ENCODE data around the gene RAPGEF6. TPM values are rescaled to one million over a fixed set of nuclear protein-coding genes. Genes with fewer than 3 reads are reported as not detected.
"Not testable (repeated sequence)": the region's sequence is repeated elsewhere in the genome, so short reads cannot be mapped to it uniquely, and the experiment has no call there.

Gene RAPGEF6
- total and polyA plus RNA-seq, 12 donors = 2.5 to 33.8 (median 14.4) TPM

DNA sequence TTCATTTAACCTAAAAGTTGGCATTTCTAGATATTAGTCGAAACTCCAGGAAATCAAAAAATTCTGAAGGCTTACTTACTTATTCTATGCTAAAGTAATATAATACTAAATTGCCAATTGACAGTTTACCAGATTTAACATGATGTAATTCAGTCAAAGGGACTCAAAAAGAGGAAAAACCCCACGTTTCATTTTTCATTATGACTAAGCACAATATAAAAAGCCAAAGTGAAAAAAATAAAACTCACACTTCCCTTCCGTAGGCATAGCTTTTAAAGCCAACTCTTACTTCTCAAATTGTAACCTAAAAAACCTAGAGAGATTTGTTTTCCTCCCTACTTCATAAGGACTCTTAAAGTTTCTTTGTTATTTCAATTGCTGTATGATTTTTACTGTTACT, 146.6 kb downstream of the RAPGEF6 start:
- H3K36me3 ChIP-seq (replicated peaks in 1 of 2) = no peaks in the 10 kb centered on the region

DNA sequence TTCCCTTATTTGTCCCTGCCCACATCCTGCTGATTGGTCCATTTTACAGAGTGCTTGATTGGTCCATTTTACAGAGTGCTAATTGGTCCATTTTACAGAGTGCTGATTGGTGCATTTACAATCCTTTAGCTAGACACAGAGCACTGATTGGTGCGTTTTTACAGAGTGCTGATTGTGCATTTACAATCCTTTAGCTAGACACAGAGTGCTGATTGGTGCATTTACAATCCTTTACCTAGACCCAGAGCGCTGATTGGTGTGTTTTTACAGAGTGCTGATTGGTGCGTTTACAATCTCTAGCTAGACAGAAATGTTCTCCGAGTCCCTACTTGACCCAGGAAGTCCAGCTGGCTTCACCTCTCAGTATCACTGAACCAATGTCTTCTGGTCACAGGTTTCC, 147.7 kb downstream of the RAPGEF6 start:
- H3K9me3 ChIP-seq (replicated peaks in 1 of 3); H3K27me3 ChIP-seq; intact Hi-C loops (cut with DNase I); H3K36me3 ChIP-seq (replicated peaks in 1 of 2); H3K27ac ChIP-seq; H3K4me3 ChIP-seq; DNase-seq; H3K4me1 ChIP-seq (replicated peaks in 1 of 2): not testable (repeated sequence)
- 97 to 99% (median 98%) methylated on average over 4 of the region's 4 CpGs for WGBS, 4 donors

More for the DNA sequence above, 146.6 kb downstream of the RAPGEF6 start:
- Histone ChIP-seq H3K4me1 (replicated peaks in 1 of 2) (no peaks in the 10 kb centered on the region), H3K4me3 (no peak overlapping the region), H3K9me3 (replicated peaks in 1 of 3) (no peaks in the 10 kb centered on the region), H3K27me3 (no peaks in the 10 kb centered on the region), H3K27ac (no peak overlapping the region)
- no peak for DNase-seq
- intact Hi-C loops (cut with DNase I) = no loop called here
- TF ChIP-seq, protein P1, sequence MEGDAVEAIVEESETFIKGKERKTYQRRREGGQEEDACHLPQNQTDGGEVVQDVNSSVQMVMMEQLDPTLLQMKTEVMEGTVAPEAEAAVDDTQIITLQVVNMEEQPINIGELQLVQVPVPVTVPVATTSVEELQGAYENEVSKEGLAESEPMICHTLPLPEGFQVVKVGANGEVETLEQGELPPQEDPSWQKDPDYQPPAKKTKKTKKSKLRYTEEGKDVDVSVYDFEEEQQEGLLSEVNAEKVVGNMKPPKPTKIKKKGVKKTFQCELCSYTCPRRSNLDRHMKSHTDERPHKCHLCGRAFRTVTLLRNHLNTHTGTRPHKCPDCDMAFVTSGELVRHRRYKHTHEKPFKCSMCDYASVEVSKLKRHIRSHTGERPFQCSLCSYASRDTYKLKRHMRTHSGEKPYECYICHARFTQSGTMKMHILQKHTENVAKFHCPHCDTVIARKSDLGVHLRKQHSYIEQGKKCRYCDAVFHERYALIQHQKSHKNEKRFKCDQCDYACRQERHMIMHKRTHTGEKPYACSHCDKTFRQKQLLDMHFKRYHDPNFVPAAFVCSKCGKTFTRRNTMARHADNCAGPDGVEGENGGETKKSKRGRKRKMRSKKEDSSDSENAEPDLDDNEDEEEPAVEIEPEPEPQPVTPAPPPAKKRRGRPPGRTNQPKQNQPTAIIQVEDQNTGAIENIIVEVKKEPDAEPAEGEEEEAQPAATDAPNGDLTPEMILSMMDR (IDR thresholded peaks at IDR 0.05) = no peak
- no peak for TF ChIP-seq POLR2A (IDR thresholded peaks at IDR 0.05)
- 63 to 71% (median 68%) methylated on average over 3 of the region's 3 CpGs for WGBS, 4 donors

DNA sequence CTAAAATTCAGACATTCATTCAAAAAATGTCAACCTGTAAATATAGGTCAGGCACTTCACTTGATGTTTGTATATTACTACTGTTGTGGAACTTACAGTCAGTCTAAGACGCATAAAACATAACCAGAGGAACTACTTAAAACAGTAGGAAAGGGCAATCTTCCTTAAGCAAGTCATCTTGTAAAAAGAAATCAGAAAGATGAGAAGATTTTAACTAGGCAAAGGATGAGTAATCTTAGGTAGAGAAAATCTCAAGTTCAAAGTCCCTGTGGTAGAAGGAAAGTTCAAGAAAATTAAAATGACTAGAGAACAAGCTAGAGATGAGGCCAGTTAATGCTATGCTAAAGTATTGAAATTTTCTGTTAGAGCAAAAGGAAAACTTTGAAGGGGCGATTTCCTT, 152.4 kb downstream of the RAPGEF6 start:
- Histone ChIP-seq H3K36me3 (replicated peaks in 1 of 2) (peaks cover 0 to 9% of the 10 kb centered on the region in 2 donors), H3K27me3 (no peaks in the 10 kb centered on the region), H3K4me3 (no peak overlapping the region), H3K9me3 (replicated peaks in 1 of 3) (no peaks in the 10 kb centered on the region), H3K4me1 (replicated peaks in 1 of 2) (no peaks in the 10 kb centered on the region), H3K27ac (no peak overlapping the region)
- 91 to 99% (median 95%) methylated on average over 2 of the region's 2 CpGs for WGBS, 4 donors
- no peak for TF ChIP-seq POLR2A (IDR thresholded peaks at IDR 0.05)
- TF ChIP-seq, protein P1 (IDR thresholded peaks at IDR 0.05) = no peak
- no peak for DNase-seq
- intact Hi-C loops (cut with DNase I) = no loop called here

GRCh38 chr5:131481569-131481968, 153.5 kb downstream of the RAPGEF6 start:
- H3K4me3 ChIP-seq = no peak overlapping the region
- TF ChIP-seq, protein P1 (IDR thresholded peaks at IDR 0.05) = no peak
- TF ChIP-seq POLR2A (IDR thresholded peaks at IDR 0.05) = no peak
- WGBS, 4 donors = 74 to 82% (median 81%) methylated on average over 1 of the region's 1 CpG
- no peaks in the 10 kb centered on the region for H3K27me3 ChIP-seq
- intact Hi-C loops (cut with DNase I) = no loop called here
- no peak overlapping the region for H3K27ac ChIP-seq
- H3K9me3 ChIP-seq (replicated peaks in 1 of 3) = no peaks in the 10 kb centered on the region
- no peak for DNase-seq
- H3K36me3 ChIP-seq (replicated peaks in 1 of 2) = peaks cover 0 to 9% of the 10 kb centered on the region in 2 donors
- H3K4me1 ChIP-seq (replicated peaks in 1 of 2) = no peaks in the 10 kb centered on the region

DNA sequence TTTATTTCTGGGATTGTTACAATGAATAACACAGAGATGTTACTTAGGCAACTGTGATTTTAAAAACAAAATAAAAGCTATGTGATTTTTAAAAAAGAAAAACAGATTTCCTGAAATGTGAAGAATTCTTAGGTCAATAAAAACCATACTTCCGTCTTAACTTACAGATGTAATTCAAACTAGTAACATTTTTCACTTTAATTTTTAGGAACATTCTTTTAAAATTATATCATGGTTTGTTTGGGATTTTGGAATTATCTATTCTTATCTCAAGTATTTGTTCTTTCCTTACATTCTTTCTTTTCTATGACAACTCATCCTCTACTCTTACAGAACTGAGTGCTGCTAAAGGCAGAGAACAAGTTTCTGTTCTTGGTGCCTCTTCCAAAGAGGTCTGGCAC, 159.5 kb downstream of the RAPGEF6 start:
- Histone ChIP-seq H3K36me3 (replicated peaks in 1 of 2) (no peaks in the 10 kb centered on the region), H3K27me3 (no peaks in the 10 kb centered on the region), H3K4me3 (no peak overlapping the region), H3K4me1 (replicated peaks in 1 of 2) (peaks cover 0 to 6% of the 10 kb centered on the region in 2 donors), H3K9me3 (replicated peaks in 1 of 3) (no peaks in the 10 kb centered on the region), H3K27ac (no peak overlapping the region)
- TF ChIP-seq POLR2A (IDR thresholded peaks at IDR 0.05) = no peak
- TF ChIP-seq, protein P1 (IDR thresholded peaks at IDR 0.05) = no peak
- intact Hi-C loops (cut with DNase I) = no loop called here
- no peak for DNase-seq
- WGBS, 4 donors = 66 to 89% (median 78%) methylated on average over 1 of the region's 1 CpG

All from adrenal gland (tissue), 12 donors.